PC-3 (cell line): ENCODE results near the gene KNCN.

ENCODE experiments used
- EZH2 ChIP-seq: fragments of 300-600 bp; sonication (generic); IDR thresholded peaks from one replicate; pipeline ENCODE4 v1.6.1; 2017; ENCODE audit warnings: antibody characterized with exemption, mild to moderate bottlenecking, low read length; ENCODE audit not compliant: unreplicated experiment
- EZH2phosphoT487 ChIP-seq: fragments of 300-600 bp; sonication (generic); IDR thresholded peaks from 2 replicates; pipeline ENCODE4 v1.6.1; 2018; ENCODE audit warnings: mild to moderate bottlenecking, antibody characterized with exemption, low read length, borderline replicate concordance
- TF ChIP-seq, protein P1 (sequence below): fragments of 300-600 bp; sonication (generic); conservative IDR thresholded peaks from 2 replicates; pipeline ENCODE4 v1.5.1; 2017; ENCODE audit warnings: antibody characterized with exemption, low read depth, mild to moderate bottlenecking, low read length

DNA sequence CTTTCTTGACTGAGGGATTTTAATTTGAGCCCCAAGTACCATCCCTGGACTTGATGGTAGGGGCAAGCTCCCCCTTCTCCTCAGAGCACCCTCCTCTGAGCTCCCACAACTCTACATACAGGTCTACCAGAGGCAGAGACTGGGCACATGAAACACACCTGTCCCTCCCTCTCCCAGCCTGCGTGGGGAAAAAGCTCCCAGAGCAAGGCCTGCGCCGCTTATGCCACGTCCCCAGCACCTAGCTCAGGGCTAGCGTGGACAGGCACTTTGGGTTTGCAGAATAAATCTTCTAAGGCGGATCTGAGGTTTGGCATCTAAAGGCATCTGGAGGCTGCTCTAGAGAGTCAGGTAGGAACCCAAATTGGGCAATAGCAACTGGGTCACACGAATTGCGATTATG lies 7.5 kb upstream of the KNCN start:
- no peak for TF ChIP-seq EZH2
- TF ChIP-seq, protein P1, sequence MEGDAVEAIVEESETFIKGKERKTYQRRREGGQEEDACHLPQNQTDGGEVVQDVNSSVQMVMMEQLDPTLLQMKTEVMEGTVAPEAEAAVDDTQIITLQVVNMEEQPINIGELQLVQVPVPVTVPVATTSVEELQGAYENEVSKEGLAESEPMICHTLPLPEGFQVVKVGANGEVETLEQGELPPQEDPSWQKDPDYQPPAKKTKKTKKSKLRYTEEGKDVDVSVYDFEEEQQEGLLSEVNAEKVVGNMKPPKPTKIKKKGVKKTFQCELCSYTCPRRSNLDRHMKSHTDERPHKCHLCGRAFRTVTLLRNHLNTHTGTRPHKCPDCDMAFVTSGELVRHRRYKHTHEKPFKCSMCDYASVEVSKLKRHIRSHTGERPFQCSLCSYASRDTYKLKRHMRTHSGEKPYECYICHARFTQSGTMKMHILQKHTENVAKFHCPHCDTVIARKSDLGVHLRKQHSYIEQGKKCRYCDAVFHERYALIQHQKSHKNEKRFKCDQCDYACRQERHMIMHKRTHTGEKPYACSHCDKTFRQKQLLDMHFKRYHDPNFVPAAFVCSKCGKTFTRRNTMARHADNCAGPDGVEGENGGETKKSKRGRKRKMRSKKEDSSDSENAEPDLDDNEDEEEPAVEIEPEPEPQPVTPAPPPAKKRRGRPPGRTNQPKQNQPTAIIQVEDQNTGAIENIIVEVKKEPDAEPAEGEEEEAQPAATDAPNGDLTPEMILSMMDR, result no peak
- no peak for TF ChIP-seq EZH2phosphoT487
